Lower lobe of right lung (tissue), 2 donors: ENCODE data around the gene LCTL. TPM values are rescaled to one million over a fixed set of nuclear protein-coding genes. Genes with fewer than 3 reads are reported as not detected.
A peak's percentile ranks its signal among the peaks of the same experiment; 100 is the strongest.

Experiments
- ATAC-seq, 2 donors: fragments of 200-7000 bp; cut with Tn5 transposase; one replicate each; pipeline ENCODE4 v1.9.1; 2020 to 2022; ENCODE audit warnings: mild to moderate bottlenecking in 2 of 2, moderate library complexity in 2 of 2
- DNase-seq: peaks from one replicate; pipeline ENCODE4 v3.0.0-alpha.2; 2020
- H3K27ac ChIP-seq: fragments of 200-600 bp; one replicate; pipeline ENCODE4 v1.8.0; 2022
- H3K27me3 ChIP-seq: fragments of 200-600 bp; one replicate; pipeline ENCODE4 v1.8.0; 2022; ENCODE audit warnings: low read depth
- H3K36me3 ChIP-seq: fragments of 200-600 bp; one replicate; pipeline ENCODE4 v1.8.0; 2022; ENCODE audit warnings: mild to moderate bottlenecking
- H3K4me1 ChIP-seq: fragments of 200-600 bp; one replicate; pipeline ENCODE4 v1.8.0; 2022
- H3K4me3 ChIP-seq: fragments of 200-600 bp; one replicate; pipeline ENCODE4 v1.8.0; 2022; ENCODE audit warnings: mild to moderate bottlenecking
- H3K9me3 ChIP-seq: fragments of 200-600 bp; one replicate; pipeline ENCODE4 v1.8.0; 2022
- intact Hi-C: fragments of 100-400 bp; cut with DNase I; formaldehyde crosslinking; loops from one replicate; pipeline ENCODE4 v1.11.0; 2022
- total RNA-seq: library from RNA; stranded (reverse); fragmentation: NEBNext Ultra II Directional; extraction: Animal tissue kit (Norgen Biotek cat#: 25700); gene quantifications from one replicate; pipeline ENCODE4 v1.2.1, GENCODE V29; 2021
- TF ChIP-seq, protein P1 (sequence below): fragments of 200-600 bp; IDR thresholded peaks from one replicate; pipeline ENCODE4 v1.8.0; 2022; ENCODE audit warnings: antibody characterized with exemption, mild to moderate bottlenecking
- donor health status: DM: no; HTN: yes; CAD: no; lungs with severe emphysema.

The LCTL gene
- total RNA-seq, 1 donor from 2014 or later = not detected

DNA sequence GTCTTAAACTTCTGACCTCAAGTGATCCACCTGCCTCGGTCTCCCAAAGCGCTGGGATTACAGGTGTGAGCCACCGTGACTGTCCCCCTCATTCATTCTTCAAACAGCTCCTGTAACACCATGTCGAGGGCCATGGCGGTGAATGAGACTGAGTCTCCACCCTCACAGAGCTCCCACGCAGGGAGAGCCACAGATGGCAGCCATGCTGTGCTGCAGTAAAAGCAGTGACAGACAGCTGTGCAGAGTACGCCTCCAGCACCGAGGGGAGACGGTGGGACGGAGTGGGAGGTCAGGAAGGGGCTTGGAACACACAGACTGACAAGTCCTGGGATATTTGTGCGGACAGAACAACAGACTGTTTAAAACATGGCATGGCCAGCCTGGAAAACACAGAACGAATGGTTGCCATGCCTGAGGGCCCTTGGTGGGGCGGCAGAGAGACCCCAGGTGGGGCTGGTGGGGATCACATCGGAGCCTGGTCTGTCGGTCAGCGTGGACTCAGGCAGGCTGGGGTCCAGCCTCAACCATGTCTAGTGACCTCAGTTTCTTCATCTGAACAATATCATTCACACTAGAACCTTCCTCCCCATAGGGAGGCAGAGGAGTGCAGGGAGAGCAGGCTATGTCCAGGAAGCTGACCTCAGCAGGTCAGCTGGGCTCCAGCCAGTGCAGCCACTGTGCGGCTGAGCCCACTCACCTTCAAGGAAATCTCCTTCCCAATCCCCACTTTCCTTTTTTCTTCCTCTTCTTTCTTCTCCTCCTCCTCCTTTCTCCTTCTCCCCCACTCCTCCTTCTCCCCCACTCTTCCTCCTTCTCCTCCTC, 20.6 kb upstream of the LCTL start:
- H3K27ac ChIP-seq = no peak overlapping the region
- no peaks in the 10 kb centered on the region for H3K9me3 ChIP-seq
- H3K27me3 ChIP-seq = no peaks in the 10 kb centered on the region
- no peak for DNase-seq
- ATAC-seq = no peak
- intact Hi-C loops = no loop called here
- TF ChIP-seq, protein P1, sequence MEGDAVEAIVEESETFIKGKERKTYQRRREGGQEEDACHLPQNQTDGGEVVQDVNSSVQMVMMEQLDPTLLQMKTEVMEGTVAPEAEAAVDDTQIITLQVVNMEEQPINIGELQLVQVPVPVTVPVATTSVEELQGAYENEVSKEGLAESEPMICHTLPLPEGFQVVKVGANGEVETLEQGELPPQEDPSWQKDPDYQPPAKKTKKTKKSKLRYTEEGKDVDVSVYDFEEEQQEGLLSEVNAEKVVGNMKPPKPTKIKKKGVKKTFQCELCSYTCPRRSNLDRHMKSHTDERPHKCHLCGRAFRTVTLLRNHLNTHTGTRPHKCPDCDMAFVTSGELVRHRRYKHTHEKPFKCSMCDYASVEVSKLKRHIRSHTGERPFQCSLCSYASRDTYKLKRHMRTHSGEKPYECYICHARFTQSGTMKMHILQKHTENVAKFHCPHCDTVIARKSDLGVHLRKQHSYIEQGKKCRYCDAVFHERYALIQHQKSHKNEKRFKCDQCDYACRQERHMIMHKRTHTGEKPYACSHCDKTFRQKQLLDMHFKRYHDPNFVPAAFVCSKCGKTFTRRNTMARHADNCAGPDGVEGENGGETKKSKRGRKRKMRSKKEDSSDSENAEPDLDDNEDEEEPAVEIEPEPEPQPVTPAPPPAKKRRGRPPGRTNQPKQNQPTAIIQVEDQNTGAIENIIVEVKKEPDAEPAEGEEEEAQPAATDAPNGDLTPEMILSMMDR = no peak
- peaks cover 9% of the 10 kb centered on the region for H3K4me1 ChIP-seq
- H3K36me3 ChIP-seq = no peaks in the 10 kb centered on the region
- H3K4me3 ChIP-seq = no peak overlapping the region

DNA sequence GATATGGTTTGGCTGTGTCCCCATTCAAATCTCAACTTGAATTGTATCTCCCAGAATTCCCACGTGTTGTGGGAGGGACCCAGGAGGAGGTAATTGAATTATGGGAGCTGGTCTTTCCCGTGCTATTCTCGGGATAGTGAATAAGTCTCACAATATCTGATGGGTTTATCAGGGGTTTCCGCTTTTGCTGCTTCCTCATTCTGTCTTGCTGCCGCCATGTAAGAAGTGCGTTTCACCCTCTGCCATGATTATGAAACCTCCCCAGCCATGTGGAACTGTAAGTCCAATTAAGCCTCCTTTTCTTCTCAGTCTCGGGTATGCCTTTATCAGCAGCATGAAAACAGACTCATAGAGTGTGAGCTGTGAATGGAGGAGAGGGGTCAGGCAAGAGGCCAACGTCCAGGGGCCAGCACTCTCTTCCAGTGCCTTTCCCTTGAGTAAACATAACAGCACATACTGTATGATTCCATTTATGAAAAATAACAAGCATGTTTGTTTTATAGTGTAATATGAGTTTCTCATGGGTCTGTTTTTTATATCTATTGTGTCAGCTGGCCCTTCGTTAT, 16.3 kb upstream of the LCTL start:
- no peaks in the 10 kb centered on the region for H3K36me3 ChIP-seq
- TF ChIP-seq, protein P1 = no peak
- H3K27me3 ChIP-seq = no peaks in the 10 kb centered on the region
- H3K27ac ChIP-seq = no peak overlapping the region
- H3K9me3 ChIP-seq = no peaks in the 10 kb centered on the region
- H3K4me3 ChIP-seq = no peak overlapping the region
- H3K4me1 ChIP-seq = no peaks in the 10 kb centered on the region
- DNase-seq = no peak
- intact Hi-C loops = no loop called here
- no peak for ATAC-seq

DNA sequence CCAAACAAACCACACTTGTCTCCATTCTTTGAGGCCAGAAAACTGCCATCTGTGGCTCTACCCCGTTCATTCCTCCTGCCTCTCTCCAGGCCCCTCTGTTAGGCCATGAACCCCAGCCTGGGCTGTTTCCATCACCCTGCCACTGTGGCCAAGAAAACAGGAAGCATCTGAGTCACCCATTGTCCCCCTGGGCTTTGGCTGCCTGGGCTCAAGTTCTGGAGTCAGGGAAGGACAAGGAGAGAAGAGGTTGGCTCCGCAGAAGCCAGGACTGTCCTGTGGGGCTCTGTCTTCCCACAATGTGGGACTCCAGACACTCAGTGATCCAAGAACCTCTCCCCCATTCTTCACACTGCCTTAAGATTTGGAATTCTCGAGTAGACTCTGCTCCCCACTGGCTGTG, 14.8 kb upstream of the LCTL start:
- peak in 1 of 2 donors; percentile 44 for ATAC-seq
- intact Hi-C loops = no loop called here

DNA sequence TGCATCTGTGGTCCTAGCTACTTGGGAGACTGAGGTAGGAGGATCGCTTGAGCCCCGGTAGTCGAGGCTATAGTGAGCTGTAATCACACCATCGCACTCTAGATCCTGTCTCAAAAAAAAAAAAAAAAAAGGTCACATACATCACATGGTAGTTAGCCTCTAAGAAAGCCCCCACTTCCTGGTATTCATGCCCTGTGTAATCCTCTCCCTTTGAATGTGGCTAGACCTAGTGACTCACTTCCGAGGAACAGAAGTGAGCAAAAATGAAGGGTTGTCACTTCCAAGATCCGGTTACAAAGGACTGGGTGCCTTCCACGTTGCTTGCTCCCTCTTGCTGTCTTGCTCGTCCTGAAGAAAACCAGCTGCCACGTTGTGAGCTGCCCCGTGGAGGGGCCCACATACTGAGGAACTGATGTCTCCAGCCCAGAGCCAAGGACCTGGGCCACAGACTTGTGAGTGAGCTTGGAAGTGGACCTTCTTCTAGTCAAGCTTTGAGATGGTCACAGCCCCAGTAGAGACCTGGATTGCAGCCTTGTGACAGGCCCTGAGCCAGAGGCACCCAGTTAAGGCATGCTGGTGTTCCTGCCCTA, 12.6 kb upstream of the LCTL start:
- Histone ChIP-seq H3K27me3 (no peaks in the 10 kb centered on the region), H3K27ac (no peak overlapping the region), H3K36me3 (no peaks in the 10 kb centered on the region), H3K9me3 (no peaks in the 10 kb centered on the region), H3K4me3 (no peak overlapping the region), H3K4me1 (no peaks in the 10 kb centered on the region)
- intact Hi-C loops = no loop called here
- no peak for DNase-seq
- TF ChIP-seq, protein P1 = no peak
- peak; percentile 49 to 53 for ATAC-seq

More for the DNA sequence above, 14.8 kb upstream of the LCTL start:
- Histone ChIP-seq H3K36me3 (no peaks in the 10 kb centered on the region), H3K9me3 (no peaks in the 10 kb centered on the region), H3K27ac (no peak overlapping the region), H3K4me1 (no peaks in the 10 kb centered on the region), H3K27me3 (no peaks in the 10 kb centered on the region), H3K4me3 (no peak overlapping the region)
- DNase-seq = no peak
- TF ChIP-seq, protein P1 = no peak

DNA sequence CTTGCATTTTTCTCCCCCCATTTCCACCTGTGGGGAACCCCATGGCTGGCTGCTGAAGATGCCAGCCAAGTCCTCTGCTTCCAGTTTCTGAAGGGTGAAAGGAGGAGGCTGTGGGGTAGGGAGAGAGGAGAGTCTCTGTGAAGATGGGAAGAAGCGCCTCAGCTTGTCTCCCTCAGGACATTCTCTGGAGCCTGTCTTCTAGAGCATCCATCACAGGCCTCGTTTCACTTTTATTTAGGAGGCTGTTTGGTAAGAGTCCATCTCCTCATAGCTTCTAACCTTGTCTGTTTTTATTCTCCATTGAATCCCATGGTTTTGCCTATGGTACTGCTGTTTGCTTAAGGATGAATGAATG, 8.8 kb upstream of the LCTL start:
- no peak overlapping the region for H3K27ac ChIP-seq
- no peaks in the 10 kb centered on the region for H3K27me3 ChIP-seq
- no peaks in the 10 kb centered on the region for H3K4me1 ChIP-seq
- no peaks in the 10 kb centered on the region for H3K9me3 ChIP-seq
- H3K4me3 ChIP-seq = no peak overlapping the region
- ATAC-seq (no peak), DNase-seq (no peak)
- H3K36me3 ChIP-seq = no peaks in the 10 kb centered on the region
- TF ChIP-seq, protein P1 = no peak
- intact Hi-C loops = no loop called here
